ENCODE results near the gene ACOX2. TPM values are rescaled to one million over a fixed set of nuclear protein-coding genes. Genes with fewer than 3 reads are reported as not detected.

ACOX2 gene
- total RNA-seq, 1 experiment from 2014 or later: 9.5 TPM

DNA sequence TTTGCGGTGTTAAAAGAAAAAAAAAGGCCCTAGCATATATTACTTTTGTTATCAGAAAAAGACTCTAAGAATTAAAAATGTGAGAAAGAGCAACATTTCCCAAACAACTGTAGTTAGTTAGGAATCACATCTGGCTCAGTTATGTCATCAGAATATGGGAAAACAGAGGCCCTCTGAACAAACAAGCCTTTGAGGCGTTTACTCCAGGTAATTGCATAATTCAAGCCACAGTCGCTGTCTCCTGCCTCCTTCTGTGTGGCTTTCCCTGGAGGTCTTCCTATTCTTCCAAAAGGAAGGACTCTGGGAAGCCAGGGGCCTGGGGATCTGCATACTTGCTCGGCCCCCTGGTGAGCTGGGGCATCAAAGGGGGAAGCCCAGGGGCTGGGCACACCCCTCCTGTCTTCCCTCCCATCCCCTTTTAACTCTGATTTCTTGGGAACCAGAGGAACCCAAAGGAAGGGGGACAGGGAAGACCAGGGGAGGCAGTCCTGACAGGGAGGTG lies 43.9 kb upstream of the ACOX2 start:
- peak overlapping the region; percentile 12 for H3K27ac Mint-ChIP-seq (ENCODE audit: unreplicated experiment)
- peaks cover 5% of the 10 kb centered on the region for H3K36me3 Mint-ChIP-seq (ENCODE audit: insufficient read depth, unreplicated experiment)
- no peaks in the 10 kb centered on the region for H3K9me3 Mint-ChIP-seq (ENCODE audit: unreplicated experiment)
- H3K9me3 ChIP-seq: no peaks in the 10 kb centered on the region
- H3K36me3 ChIP-seq (ENCODE audit: control insufficient read depth, insufficient read depth, low read length): no peaks in the 10 kb centered on the region
- CTCF ChIA-PET: interaction anchor here (0.7 kb wide), 1 partner anchor 10 kb away, joined by 3 read pairs; no protein-coding TSS in a partner anchor
- H3K4me1 ChIP-seq: peaks cover 9% of the 10 kb centered on the region; the same call in 1 of the 2 replicates
- H3K27me3 ChIP-seq (replicated peaks; ENCODE audit: control insufficient read depth, insufficient read depth, low read length): no peaks in the 10 kb centered on the region; the same call in none of the 2 replicates
- peak in 1 of 2 experiments; percentile 24 for DNase-seq
- intact Hi-C loops (cut with micrococcal nuclease; ENCODE audit: unreplicated experiment): no loop called here
- peaks cover 9% of the 10 kb centered on the region for H3K4me1 Mint-ChIP-seq (ENCODE audit: low read depth, unreplicated experiment)
- no peak overlapping the region for H3K4me3 ChIP-seq (ENCODE audit: low read depth, low read length)
- BruUV-seq (replicated peaks): no TSS peak
- no peak overlapping the region for H3K4me3 Mint-ChIP-seq (ENCODE audit: unreplicated experiment)
- POLR2A ChIA-PET: no interaction called here
- no peak for TF ChIP-seq CTCF (IDR thresholded peaks at IDR 0.05; ENCODE audit: insufficient read depth in 1 of 2, low read depth in 1 of 2, low read length in 1 of 2, severe bottlenecking in 1 of 2, unreplicated experiment in 1 of 2)
- H3K27me3 Mint-ChIP-seq (ENCODE audit: insufficient read depth, unreplicated experiment): no peaks in the 10 kb centered on the region

DNA sequence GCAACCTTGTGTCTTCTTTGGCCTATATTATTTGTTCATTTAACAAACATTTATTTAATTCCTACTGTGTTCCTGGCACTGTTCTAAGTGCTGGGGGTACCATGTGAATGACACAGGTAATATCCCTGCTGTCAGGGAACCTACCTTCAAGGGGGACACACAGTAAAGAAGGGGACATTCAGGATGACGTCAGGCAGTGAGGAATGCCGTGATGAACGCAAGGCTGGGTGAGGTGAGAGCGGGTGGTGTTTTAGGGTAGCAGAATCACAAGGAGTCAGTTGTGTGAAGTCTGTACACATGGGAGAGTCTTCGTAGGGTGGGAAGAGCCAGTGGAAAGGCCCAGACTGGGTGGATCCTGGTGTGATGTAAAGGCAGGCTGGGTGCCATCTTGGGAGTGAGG lies 41.9 kb upstream of the ACOX2 start:
- POLR2A ChIA-PET: no interaction called here

DNA sequence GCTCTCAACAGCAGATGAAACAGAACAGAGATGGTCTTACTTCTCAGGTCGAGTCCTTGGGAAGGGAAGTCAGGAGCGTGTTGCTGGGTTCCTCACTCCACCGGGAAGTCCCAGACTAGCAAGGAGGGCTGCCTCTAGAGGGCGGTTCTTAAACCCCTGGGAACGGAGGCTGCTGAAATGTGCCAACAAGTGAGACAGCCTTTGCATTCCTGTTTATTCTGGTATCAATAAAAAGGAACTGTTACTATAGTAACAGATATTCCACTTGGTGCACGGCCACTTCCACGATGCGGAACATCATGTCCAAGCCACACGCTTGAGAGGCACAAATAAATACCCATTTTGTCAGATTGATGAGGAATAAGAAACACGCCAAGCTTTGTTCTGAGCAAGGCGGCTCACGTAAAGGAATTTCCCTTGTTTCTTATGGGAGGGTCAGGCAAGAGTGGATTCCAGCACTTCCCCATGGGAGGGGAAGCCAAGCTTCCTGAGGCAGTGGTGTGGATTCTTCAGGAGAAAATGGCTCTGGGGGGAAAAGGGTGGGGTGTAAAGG lies 40.4 kb upstream of the ACOX2 start, which contains the start of gene FAM107A:
TSS of gene FAM107A (minus strand) at position 123 of the 553 bp plus-strand sequence. CDS start 7,531 bp downstream, outside the sequence.
- intact Hi-C loops (cut with micrococcal nuclease; ENCODE audit: unreplicated experiment): no loop called here
- ChIA-PET CTCF (interaction anchor here (1.0 kb wide), 1 partner anchor 8 kb away, joined by 4 read pairs; no protein-coding TSS in a partner anchor), POLR2A (no interaction called here)
- H3K36me3 ChIP-seq (ENCODE audit: control insufficient read depth, insufficient read depth, low read length): no peaks in the 10 kb centered on the region
- no TSS peak for BruUV-seq (replicated peaks)
- no peaks in the 10 kb centered on the region for H3K27me3 ChIP-seq (replicated peaks; ENCODE audit: control insufficient read depth, insufficient read depth, low read length)
- Mint-ChIP-seq H3K4me1 (ENCODE audit: low read depth, unreplicated experiment) (peaks cover 9% of the 10 kb centered on the region), H3K36me3 (ENCODE audit: insufficient read depth, unreplicated experiment) (peaks cover 5% of the 10 kb centered on the region), H3K27ac (ENCODE audit: unreplicated experiment) (no peak within 1 kb of the TSS), H3K4me3 (ENCODE audit: unreplicated experiment) (no peak within 1 kb of the TSS), H3K27me3 (ENCODE audit: insufficient read depth, unreplicated experiment) (no peaks in the 10 kb centered on the region), H3K9me3 (ENCODE audit: unreplicated experiment) (no peaks in the 10 kb centered on the region)
- H3K9me3 ChIP-seq: no peaks in the 10 kb centered on the region
- DNase-seq: no peak
- TF ChIP-seq CTCF (IDR thresholded peaks at IDR 0.05; ENCODE audit: insufficient read depth in 1 of 2, low read depth in 1 of 2, low read length in 1 of 2, severe bottlenecking in 1 of 2, unreplicated experiment in 1 of 2): peak in 1 of 2 experiments; percentile 15
- H3K4me1 ChIP-seq: peaks cover 9% of the 10 kb centered on the region; the same call in 1 of the 2 replicates
- no peak within 1 kb of the TSS for H3K4me3 ChIP-seq (ENCODE audit: low read depth, low read length)

More for the DNA sequence above, 41.9 kb upstream of the ACOX2 start:
- Histone ChIP-seq H3K9me3 (no peaks in the 10 kb centered on the region), H3K4me1 (peaks cover 9% of the 10 kb centered on the region; the same call in 1 of the 2 replicates), H3K27me3 (replicated peaks; ENCODE audit: control insufficient read depth, insufficient read depth, low read length) (no peaks in the 10 kb centered on the region), H3K36me3 (ENCODE audit: control insufficient read depth, insufficient read depth, low read length) (no peaks in the 10 kb centered on the region), H3K4me3 (ENCODE audit: low read depth, low read length) (no peak overlapping the region)
- no peaks in the 10 kb centered on the region for H3K27me3 Mint-ChIP-seq (ENCODE audit: insufficient read depth, unreplicated experiment)
- intact Hi-C loops (cut with micrococcal nuclease; ENCODE audit: unreplicated experiment): no loop called here
- no TSS peak for BruUV-seq (replicated peaks)
- no peak for TF ChIP-seq CTCF (IDR thresholded peaks at IDR 0.05; ENCODE audit: insufficient read depth in 1 of 2, low read depth in 1 of 2, low read length in 1 of 2, severe bottlenecking in 1 of 2, unreplicated experiment in 1 of 2)
- H3K9me3 Mint-ChIP-seq (ENCODE audit: unreplicated experiment): no peaks in the 10 kb centered on the region
- peak overlapping the region; percentile 9 for H3K27ac Mint-ChIP-seq (ENCODE audit: unreplicated experiment)
- CTCF ChIA-PET: no interaction called here
- peaks cover 5% of the 10 kb centered on the region for H3K36me3 Mint-ChIP-seq (ENCODE audit: insufficient read depth, unreplicated experiment)
- no peak overlapping the region for H3K4me3 Mint-ChIP-seq (ENCODE audit: unreplicated experiment)
- DNase-seq: no peak
- peaks cover 9% of the 10 kb centered on the region for H3K4me1 Mint-ChIP-seq (ENCODE audit: low read depth, unreplicated experiment)

All from Caco-2 (cell line).